Breast epithelium (tissue), 4 donors: ENCODE results near the gene ARHGEF33. TPM values are rescaled to one million over a fixed set of nuclear protein-coding genes. Genes with fewer than 3 reads are reported as not detected.

Experiments used
- DNase-seq, 2 donors: peaks; one replicate each; pipeline ENCODE4 v3.0.0-alpha.2; 2019; ENCODE audit warnings: low spot score in 2 of 2
- H3K27ac ChIP-seq, 2 donors: fragments of 200-600 bp; sonication (generic) in 1 of 2; one replicate each; pipeline ENCODE4 v1.5.1; 2016 to 2019; ENCODE audit warnings: mild to moderate bottlenecking in 1 of 2
- H3K27me3 ChIP-seq, 2 donors: fragments of 200-600 bp; sonication (generic) in 1 of 2; one replicate each; pipeline versions ENCODE4 v1.5.1 to v1.6.0; 2017 to 2019; ENCODE audit warnings: control low read depth in 1 of 2, mild to moderate bottlenecking in 1 of 2
- H3K36me3 ChIP-seq: fragments of 200-600 bp; one replicate; pipeline ENCODE4 v1.5.1; 2019
- H3K4me1 ChIP-seq, 2 donors: fragments of 200-600 bp; sonication (generic); one replicate each; pipeline ENCODE4 v1.5.1; 2016 to 2019; ENCODE audit warnings: control low read depth in 1 of 2
- H3K4me3 ChIP-seq, 3 donors: fragments of 200-600 bp; sonication (generic); 1 replicate in 2 of 3; 2 replicates in 1 of 3; pipeline ENCODE4 v1.5.1; 2016 to 2019; ENCODE audit warnings: mild to moderate bottlenecking in 3 of 3, moderate library complexity in 2 of 3
- H3K9me3 ChIP-seq, 2 donors: fragments of 200-600 bp; sonication (generic) in 1 of 2; one replicate each; pipeline ENCODE4 v1.5.1; 2016 to 2019; ENCODE audit warnings: control low read depth in 1 of 2
- CTCF ChIP-seq, 3 donors: fragments of 450-650 bp; IDR thresholded peaks; one replicate each; pipeline ENCODE4 v1.5.1; 2016 to 2017; ENCODE audit warnings: antibody characterized with exemption in 3 of 3, mild to moderate bottlenecking in 3 of 3, moderate library complexity in 3 of 3
- POLR2A ChIP-seq: fragments of 450-650 bp; IDR thresholded peaks from one replicate; pipeline ENCODE4 v1.6.1; 2016; ENCODE audit warnings: antibody characterized with exemption, mild to moderate bottlenecking, moderate library complexity
- POLR2AphosphoS5 ChIP-seq, 3 donors: sonication (generic); formaldehyde crosslinking; IDR thresholded peaks; one replicate each; pipeline ENCODE4 v1.6.1; 2017; ENCODE audit warnings: antibody characterized with exemption in 3 of 3
- intact Hi-C: fragments of 100-400 bp; cut with DNase I; formaldehyde crosslinking; loops from one replicate; pipeline ENCODE4 v1.15.1; 2023; ENCODE audit warnings: low total_unique reads
- total RNA-seq, 3 donors: library from RNA; depleted of rRNA; stranded (reverse); fragments of >200 nt; gene quantifications; one replicate each; pipeline ENCODE4 v1.1.0, GENCODE V29; 2016

ARHGEF33 gene
- total RNA-seq, 3 donors from 2014 or later = 1.6 to 2.2 (median 1.9) TPM

GRCh38 chr2:38876407-38876806, 13.3 kb upstream of the ARHGEF33 start:
- no peaks in the 10 kb centered on the region for H3K36me3 ChIP-seq
- H3K4me1 ChIP-seq = no peaks in the 10 kb centered on the region
- no peak for DNase-seq
- intact Hi-C loops = no loop called here
- no peaks in the 10 kb centered on the region for H3K27me3 ChIP-seq
- peak overlapping the region; percentile 69 to 82 for H3K27ac ChIP-seq
- H3K4me3 ChIP-seq = peak overlapping the region; percentile 69 to 78 (median 78)
- H3K9me3 ChIP-seq = no peaks in the 10 kb centered on the region
- TF ChIP-seq POLR2AphosphoS5 (IDR thresholded peaks at IDR 0.05) = no peak
- TF ChIP-seq CTCF (IDR thresholded peaks at IDR 0.05) = no peak
- TF ChIP-seq POLR2A = no peak

GRCh38 chr2:38886063-38886462, 3.6 kb upstream of the ARHGEF33 start:
- Histone ChIP-seq H3K4me3 (no peak overlapping the region), H3K27me3 (no peaks in the 10 kb centered on the region), H3K4me1 (no peaks in the 10 kb centered on the region), H3K36me3 (no peaks in the 10 kb centered on the region), H3K9me3 (no peaks in the 10 kb centered on the region), H3K27ac (no peak overlapping the region)
- DNase-seq = no peak
- intact Hi-C loops = no loop called here
- TF ChIP-seq POLR2AphosphoS5 (IDR thresholded peaks at IDR 0.05) (no peak), POLR2A (no peak), CTCF (IDR thresholded peaks at IDR 0.05) (no peak)

GRCh38 chr2:38887347-38887746, 2.3 kb upstream of the ARHGEF33 start:
- DNase-seq = no peak
- Histone ChIP-seq H3K4me1 (no peaks in the 10 kb centered on the region), H3K4me3 (no peak overlapping the region), H3K27me3 (no peaks in the 10 kb centered on the region), H3K36me3 (no peaks in the 10 kb centered on the region), H3K9me3 (no peaks in the 10 kb centered on the region), H3K27ac (no peak overlapping the region)
- intact Hi-C loops = no loop called here
- TF ChIP-seq POLR2AphosphoS5 (IDR thresholded peaks at IDR 0.05) (no peak), POLR2A (no peak), CTCF (IDR thresholded peaks at IDR 0.05) (no peak)

GRCh38 chr2:38887902-38888554, 1.6 kb upstream of the ARHGEF33 start:
- Histone ChIP-seq H3K4me1 (no peaks in the 10 kb centered on the region), H3K36me3 (no peaks in the 10 kb centered on the region), H3K9me3 (no peaks in the 10 kb centered on the region), H3K27me3 (no peaks in the 10 kb centered on the region), H3K4me3 (no peak overlapping the region), H3K27ac (no peak overlapping the region)
- DNase-seq = no peak
- TF ChIP-seq POLR2A (no peak), CTCF (IDR thresholded peaks at IDR 0.05) (no peak), POLR2AphosphoS5 (IDR thresholded peaks at IDR 0.05) (no peak)
- intact Hi-C loops = no loop called here

GRCh38 chr2:38889045-38889444, 630 bp upstream of the ARHGEF33 start:
- Histone ChIP-seq H3K4me1 (no peaks in the 10 kb centered on the region), H3K36me3 (no peaks in the 10 kb centered on the region), H3K9me3 (no peaks in the 10 kb centered on the region), H3K27me3 (no peaks in the 10 kb centered on the region), H3K4me3 (no peak overlapping the region), H3K27ac (no peak overlapping the region)
- DNase-seq = no peak
- intact Hi-C loops = no loop called here
- TF ChIP-seq CTCF (IDR thresholded peaks at IDR 0.05) (no peak), POLR2A (no peak), POLR2AphosphoS5 (IDR thresholded peaks at IDR 0.05) (no peak)
